ENCODE measurements around the gene MDC1.
A peak's percentile ranks its signal among the peaks of the same experiment; 100 is the strongest.
"Not testable (repeated sequence)": the region's sequence is repeated elsewhere in the genome, so short reads cannot be mapped to it uniquely, and the experiment has no call there.

MDC1 gene

GRCh38 chr6:30724906-30725667 lies 8.0 kb upstream of the MDC1 start:
- no peak for DNase-seq (ENCODE audit: low spot score)

GRCh38 chr6:30723843-30724741 lies 7.0 kb upstream of the MDC1 start:
- not testable (repeated sequence) for DNase-seq (ENCODE audit: low spot score); FAIRE-seq

More at GRCh38 chr6:30724906-30725667, 8.0 kb upstream of the MDC1 start:
- FAIRE-seq: no peak

GRCh38 chr6:30723159-30723842 lies 6.2 kb upstream of the MDC1 start:
- not testable (repeated sequence) for DNase-seq (ENCODE audit: low spot score)
- FAIRE-seq: peak; percentile 20

- DNase-seq (ENCODE audit: low spot score) (peak; percentile 66), FAIRE-seq (no peak)
Measured at GRCh38 chr6:30722280-30723112, 5.4 kb upstream of the MDC1 start.

GRCh38 chr6:30722025-30722279 lies 4.9 kb upstream of the MDC1 start:
- not testable (repeated sequence) for DNase-seq (ENCODE audit: low spot score); FAIRE-seq

- FAIRE-seq: no peak
- peak; percentile 88 for DNase-seq (ENCODE audit: low spot score)
Measured at GRCh38 chr6:30721198-30722024, 4.3 kb upstream of the MDC1 start.

GRCh38 chr6:30720738-30721197 lies 3.7 kb upstream of the MDC1 start:
- peak; percentile 43 for DNase-seq (ENCODE audit: low spot score)
- no peak for FAIRE-seq

GRCh38 chr6:30719791-30720737 lies 3.0 kb upstream of the MDC1 start, which contains the start of gene TUBB:
TUBB (plus strand) TSS chr6:30720352; CDS start chr6:30720507, 155 bp downstream.
- FAIRE-seq (no peak), DNase-seq (ENCODE audit: low spot score) (peak; percentile 90)

GRCh38 chr6:30719356-30719755 lies 2.3 kb upstream of the MDC1 start:
- no peak for FAIRE-seq
- DNase-seq (ENCODE audit: low spot score): no peak

GRCh38 chr6:30717845-30718720 lies 1.0 kb upstream of the MDC1 start:
- not testable (repeated sequence) for DNase-seq (ENCODE audit: low spot score); FAIRE-seq

GRCh38 chr6:30716879-30717128 lies 277 bp downstream of the MDC1 start:
- FAIRE-seq (no peak), DNase-seq (ENCODE audit: low spot score) (no peak)

GRCh38 chr6:30714263-30714662 lies 2.8 kb downstream of the MDC1 start:
- FAIRE-seq: no peak

GRCh38 chr6:30712441-30712945 lies 4.6 kb downstream of the MDC1 start:
- FAIRE-seq: no peak
- DNase-seq (ENCODE audit: low spot score): no peak

More at GRCh38 chr6:30714263-30714662, 2.8 kb downstream of the MDC1 start:
- DNase-seq (ENCODE audit: low spot score): no peak

GRCh38 chr6:30711758-30712380 lies 5.2 kb downstream of the MDC1 start:
- no peak for DNase-seq (ENCODE audit: low spot score)
- no peak for FAIRE-seq

- DNase-seq (ENCODE audit: low spot score) (no peak), FAIRE-seq (no peak)
Measured at GRCh38 chr6:30709101-30709868, 7.8 kb downstream of the MDC1 start.

- no peak for DNase-seq (ENCODE audit: low spot score)
- no peak for FAIRE-seq
Measured at GRCh38 chr6:30707281-30707850, 9.7 kb downstream of the MDC1 start.

Data from urothelium cell line (cell line).